NCI-H146 (cell line): ENCODE results near the gene CLEC7A.

ENCODE experiments used
- DNase-seq: peaks from one replicate; lab custom pipeline; 2025; lab: John Stamatoyannopoulos, UW

The CLEC7A gene

DNA sequence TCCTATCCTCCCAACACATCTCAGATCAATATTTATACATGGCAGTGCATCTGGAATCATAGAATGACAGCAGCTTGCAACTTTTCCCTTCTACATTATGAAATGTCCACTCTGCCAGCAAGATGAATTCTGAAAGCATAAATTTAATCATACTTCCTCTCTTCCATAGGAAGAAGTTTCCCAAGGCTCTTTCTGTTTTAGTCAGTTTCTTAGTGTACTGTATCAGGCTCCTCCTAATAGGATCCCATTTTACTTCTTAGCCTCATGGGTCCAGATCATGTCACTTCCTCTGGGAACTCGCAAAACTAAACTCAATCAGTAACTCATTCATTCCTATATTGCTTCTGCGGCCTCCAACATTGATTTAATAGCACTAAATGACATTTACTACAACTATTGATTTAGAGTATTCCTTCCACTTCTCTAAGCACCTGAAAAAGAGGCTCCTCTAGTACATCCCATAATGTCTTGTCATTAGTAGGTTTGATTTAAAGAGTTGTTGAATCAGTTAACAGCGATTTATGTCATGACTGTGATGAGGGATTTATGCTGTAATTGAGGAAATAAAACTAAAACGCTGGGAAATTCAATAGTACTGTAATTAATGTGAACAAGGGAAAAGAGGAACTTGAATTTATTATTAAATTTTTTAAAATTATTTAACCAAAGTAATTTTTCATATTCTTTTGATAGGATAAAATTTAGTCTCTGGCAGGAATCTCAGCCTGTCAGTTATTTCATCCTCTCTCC is 35.2 kb downstream of the CLEC7A start:
- no peak for DNase-seq

GRCh38 chr12:10088955-10089900 is 40.8 kb downstream of the CLEC7A start:
- no peak for DNase-seq

GRCh38 chr12:10088031-10088430 is 42.0 kb downstream of the CLEC7A start:
- DNase-seq = no peak

GRCh38 chr12:10086387-10086786 is 43.6 kb downstream of the CLEC7A start:
- DNase-seq = no peak

DNA sequence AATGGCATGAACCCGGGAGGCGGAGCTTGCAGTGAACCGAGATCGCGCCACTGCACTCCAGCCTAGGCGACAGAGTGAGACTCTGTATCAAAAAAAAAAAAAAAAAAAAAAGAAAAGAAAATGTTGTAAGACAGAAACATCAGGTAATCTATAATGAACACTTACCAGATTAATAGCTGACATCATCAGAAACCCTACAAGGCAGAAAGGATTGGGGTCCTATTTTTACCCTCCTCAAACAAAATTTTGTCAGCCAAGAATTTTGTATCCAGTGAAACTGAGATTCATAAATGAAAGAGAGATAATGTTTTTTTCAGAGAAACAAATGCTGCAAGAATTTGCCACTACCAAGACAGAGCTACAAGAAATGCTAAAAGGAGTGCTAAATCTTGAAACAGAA is 45.3 kb downstream of the CLEC7A start:
- DNase-seq = no peak

DNA sequence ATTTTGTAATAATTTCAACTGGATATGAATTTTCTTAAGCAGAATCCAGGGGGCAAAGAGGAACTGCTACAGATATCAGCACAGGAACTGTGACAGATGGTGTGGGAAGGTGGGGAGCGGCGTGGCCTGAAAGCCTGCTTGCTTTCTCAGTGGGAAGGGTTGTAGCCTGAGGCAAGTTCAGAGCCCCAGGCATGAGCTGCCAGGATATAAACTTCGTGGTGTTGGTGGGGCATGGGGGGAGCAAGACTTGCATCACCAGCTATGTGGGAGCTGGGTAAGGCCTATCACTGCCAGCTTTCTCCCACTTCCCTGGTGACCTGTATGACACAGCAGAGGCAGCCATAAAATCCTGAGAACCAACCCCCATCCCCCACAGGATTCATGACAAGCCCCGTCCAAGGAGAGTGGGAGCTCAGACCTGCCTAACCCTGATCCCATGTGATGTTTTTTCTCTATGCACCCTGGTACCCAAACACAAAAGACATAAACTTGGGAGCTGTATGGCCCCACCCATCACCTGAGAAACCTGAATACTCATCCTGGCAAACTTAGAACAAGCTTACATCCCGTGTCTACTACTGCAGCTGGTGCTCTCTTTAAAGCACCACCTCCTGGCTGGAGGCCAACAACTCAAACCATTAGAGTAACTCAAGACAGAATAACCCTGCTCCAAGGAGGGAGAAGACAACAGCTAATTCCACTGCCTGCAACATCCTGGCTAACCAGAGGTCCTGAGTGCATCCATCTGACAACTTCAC is 47.7 kb downstream of the CLEC7A start:
- peak; percentile 14 for DNase-seq

DNA sequence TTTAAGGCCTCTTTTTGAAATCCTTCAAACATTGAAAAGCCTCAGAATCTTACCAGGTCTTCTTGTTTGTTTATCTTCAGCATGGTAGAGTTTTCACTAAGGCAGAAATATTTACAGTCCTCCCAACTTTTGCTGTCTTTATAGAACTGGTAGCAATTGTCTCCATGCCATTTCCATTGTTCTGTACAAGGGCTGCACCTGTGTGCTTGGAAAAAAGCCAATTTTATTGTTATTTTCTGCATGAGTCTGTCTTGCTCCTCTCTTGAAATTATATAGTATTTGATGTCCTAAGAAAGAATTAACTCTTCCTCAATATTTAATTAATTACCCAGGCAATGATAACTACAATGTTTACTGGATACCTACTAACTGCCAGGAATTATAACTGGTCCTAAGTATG is 54.5 kb downstream of the CLEC7A start:
- DNase-seq = no peak

DNA sequence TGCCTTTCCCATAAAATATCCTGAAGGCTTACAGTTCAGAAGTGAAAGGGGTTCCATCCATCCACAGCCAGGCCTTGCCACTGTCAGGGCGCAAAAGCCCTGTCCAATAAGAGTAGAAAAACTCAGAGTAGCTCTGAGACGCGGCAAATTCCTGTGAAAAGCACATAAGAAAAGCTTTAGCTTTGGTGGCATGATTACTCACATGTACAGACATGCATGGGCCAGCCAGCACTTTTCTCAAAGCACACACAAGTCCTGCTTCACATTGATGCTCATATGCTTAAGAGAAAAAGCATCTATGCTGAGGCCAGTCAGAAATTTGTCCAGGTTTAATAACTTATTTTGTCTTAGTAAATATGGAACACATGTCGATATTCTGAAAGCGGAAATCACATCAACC is 56.7 kb downstream of the CLEC7A start:
- DNase-seq = no peak

DNA sequence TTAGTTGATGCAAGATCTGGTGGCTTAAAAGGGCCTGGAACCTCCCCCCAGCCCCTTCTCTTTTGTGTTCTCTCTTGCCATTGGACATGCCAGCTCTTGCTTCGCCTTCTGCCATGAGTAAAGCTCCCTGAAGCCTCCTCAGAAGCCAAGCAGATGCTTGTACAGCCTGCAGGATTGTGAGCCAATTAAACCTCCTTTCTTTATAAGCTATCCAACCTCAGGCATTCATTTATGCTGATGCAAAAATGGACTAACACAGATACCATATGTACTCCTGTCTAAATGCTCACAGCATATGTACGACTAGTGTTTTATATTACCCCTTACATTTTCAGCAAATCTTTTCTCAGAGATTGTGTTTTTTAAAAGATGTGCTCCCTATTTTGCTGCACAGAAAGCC is 57.9 kb downstream of the CLEC7A start:
- DNase-seq = no peak

DNA sequence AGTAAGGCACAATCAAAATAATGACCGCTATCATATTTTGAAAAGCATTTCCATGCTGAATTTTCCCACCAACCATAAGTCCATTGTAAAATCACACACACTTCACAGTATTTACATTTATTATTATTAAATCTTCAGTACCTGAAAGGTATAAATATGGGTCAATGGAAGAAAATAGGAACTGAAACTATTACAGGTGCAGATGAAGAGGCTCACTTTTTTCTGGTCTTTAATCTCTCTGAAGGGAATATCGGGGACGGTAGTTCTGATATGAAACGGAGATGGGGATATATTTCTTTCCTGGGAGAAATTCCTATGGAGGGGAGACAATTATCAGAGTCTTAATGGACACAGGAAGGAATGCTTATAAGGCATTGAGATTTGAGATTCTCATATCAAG is 59.6 kb downstream of the CLEC7A start:
- no peak for DNase-seq

- DNase-seq = no peak
Measured at GRCh38 chr12:10069976-10070375, 60.0 kb downstream of the CLEC7A start.

GRCh38 chr12:10069099-10069498 is 60.9 kb downstream of the CLEC7A start:
- DNase-seq = no peak

DNA sequence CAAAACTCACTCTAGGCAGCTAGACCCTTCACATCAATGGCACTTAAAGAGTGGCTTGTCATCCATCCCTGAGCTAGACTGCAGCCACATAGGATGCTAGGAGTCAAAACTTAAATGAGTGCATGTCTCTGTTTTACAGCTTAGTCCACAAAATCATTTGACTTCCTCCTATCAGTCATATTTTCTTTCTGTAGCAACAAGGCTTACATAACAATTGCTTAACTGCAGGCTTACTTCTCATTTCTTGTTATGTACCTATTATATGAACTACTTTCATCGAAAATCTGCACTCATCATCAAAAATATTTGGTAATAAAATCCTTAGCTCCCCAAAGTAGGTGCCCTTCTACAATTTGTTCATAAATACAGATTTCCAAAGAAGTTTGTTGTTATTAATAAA is 61.4 kb downstream of the CLEC7A start:
- DNase-seq = no peak

GRCh38 chr12:10067942-10068341 is 62.1 kb downstream of the CLEC7A start:
- no peak for DNase-seq

DNA sequence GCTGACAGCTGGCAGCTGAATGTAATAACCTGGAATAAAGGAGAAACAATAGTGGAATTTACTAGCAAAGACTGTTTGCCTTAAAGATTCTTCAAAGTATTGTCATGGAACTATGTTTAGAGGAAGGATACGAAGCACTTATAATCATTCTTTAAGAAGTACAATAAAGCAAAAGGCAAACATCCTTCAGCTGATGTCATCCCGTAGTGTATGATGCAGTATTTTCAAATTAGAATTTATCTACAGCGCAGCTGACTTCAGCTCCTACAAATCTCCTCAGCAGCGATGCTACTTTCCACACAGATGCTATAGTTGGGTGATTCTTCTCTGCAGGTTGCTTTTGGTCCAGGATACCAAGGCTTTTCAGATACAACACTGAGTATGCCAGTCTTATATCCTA is 62.7 kb downstream of the CLEC7A start:
- no peak for DNase-seq
